GM19468 (cell line): ENCODE data around the gene COL12A1.

Experiments
- ATAC-seq: cut with Tn5 transposase; IDR thresholded peaks from one replicate; pipeline ENCODE4 v1.9.1; 2021; ENCODE audit warnings: mild to moderate bottlenecking, moderate library complexity, moderate number of reproducible peaks; ENCODE audit not compliant: unreplicated experiment; ENCODE audit errors: extremely low read depth

COL12A1 gene

DNA sequence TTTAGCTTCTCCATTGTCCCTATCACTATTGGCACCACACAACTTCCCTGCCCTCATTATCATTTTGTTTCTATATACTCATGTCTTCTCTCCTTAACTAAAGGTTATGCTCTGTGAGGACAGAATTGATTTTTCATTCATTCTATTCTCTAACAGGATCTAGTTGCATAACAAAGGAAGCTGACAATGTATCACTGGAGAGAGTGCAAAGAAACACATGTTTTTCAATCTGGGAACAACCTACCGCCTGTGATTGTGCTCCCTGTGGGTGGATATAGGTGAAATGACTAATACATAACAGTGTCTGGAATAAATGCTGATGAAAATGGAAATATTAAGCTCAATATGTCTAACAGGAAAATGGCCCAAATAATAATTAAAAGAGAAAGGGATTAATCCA, 56.6 kb downstream of the COL12A1 start:
- ATAC-seq: no peak

DNA sequence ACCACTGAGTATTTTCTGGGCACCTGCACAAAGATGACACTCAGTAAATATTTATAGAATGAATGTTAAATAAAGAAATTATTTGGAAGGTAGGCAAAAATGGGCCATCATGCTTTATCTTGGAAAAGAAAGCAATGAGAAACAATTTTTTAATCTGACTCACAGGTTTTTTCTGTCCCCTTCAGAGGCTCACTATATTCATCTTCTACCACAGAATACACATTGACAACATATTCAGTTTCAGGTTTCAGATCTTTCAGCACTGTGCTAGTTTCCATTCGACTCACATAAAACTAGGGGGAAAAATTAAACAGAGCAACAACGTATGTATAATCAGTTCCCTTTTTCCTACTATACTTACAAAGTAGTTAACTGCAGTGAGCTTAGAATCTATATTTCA, 58.3 kb downstream of the COL12A1 start:
- ATAC-seq: peak; percentile 52

DNA sequence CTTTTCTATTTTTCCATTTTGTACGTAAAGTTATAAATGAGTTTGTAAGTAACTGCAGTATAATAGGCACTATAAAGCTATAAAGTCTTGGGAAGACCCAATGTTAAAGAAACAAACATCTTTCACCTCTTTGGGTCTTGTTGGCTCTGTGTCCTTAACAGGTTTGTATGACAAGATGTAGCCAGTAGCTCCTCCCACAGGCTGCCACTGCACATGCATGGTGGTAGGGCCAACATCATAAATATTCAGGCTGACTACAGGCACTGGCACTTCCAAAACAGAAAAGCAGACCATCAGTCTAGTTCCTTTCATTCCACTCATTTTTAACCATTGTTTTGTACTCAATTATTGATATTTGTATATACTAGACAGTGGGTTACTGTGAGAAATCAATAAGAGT, 59.9 kb downstream of the COL12A1 start:
- ATAC-seq: no peak

DNA sequence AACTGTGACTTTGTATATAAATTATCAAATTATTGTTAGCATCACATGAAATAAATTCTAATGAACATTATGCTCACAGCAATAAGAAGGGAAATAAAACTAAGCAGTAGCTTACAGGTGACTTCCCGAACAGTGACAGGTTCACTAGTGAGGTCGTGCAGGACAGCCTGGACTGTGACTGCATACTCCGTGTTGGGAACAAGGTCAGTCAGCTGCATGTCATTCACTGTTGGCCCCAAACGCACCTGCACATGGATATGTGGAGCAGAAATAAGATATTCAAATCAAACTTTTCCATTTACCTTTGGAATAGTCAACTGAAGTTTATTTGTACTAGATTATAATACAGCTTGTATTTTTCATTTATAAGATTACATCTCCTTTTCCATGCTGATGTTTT, 60.6 kb downstream of the COL12A1 start:
- no peak for ATAC-seq

DNA sequence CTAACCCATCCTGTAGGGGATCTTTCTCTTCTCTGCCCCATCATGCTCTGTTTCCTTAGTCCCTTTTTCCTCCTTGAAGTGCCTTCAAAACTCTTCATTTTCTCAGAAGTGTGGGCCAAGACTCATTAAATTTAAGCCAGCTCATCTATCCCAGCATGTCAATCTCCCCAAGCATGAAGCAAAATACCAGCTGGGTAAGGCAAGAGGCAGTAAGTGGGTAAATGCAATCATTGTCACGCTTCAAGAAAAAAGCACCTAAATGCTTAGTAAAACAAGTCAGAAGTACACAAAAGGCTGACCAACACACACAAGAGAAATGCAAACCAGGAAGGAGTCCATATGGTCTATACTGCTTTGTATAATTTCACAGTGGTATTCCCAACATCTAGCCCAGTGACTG, 61.5 kb downstream of the COL12A1 start:
- no peak for ATAC-seq

DNA sequence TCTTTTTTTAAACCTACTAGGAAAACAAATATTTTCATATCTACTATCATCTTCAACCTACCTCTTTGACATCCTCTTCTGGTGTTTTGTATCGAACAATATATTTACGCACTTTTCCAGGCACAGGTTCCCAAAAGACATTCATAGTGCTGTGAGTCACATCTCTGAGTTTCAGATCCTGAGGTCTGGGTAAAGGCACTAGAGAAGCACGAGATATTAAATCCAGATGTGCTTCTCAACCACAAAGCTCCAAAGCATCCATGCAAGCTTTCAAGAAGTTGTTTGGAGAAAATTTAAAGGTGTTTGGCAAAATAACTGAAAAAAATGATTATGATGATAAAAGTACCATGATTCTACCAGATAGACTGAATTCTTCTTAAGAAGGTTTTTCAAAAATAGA, 62.7 kb downstream of the COL12A1 start:
- ATAC-seq: no peak

DNA sequence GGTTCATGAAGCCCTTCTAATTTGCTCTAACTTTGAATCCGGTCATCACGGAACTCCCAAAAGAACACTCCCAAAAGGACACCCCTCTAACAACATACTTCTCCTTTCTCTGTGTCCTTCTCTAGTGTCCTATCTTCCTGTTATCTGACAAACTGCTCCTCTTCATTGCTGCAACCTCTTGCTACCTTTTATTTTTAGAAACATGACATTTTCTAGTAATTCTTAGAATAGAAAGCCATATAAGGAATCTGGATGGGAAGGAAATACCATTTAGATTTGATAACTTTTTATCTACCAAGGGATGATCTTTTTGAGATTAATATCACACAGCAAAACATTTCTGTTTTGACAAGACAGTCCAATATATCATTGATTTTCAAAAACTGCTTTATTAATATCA, 63.1 kb downstream of the COL12A1 start:
- ATAC-seq: no peak

DNA sequence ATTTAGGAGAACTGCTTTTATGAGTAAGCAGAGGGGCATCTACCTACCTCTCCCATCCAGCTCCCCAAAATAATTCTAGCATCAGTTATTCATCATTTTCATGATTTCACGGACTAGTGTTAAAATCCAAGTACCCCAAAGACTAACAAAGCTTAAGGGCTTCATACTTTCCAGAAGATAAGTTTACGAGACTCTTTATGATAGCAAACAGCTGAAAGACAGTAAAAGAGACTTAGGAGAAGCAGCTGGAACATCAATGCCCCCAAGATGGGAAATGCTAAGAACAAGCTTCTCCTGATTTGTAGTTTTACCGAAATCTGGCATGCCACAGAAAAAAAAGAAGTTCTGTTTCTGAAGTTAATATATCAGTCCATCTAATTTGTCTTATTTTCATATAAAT, 70.0 kb downstream of the COL12A1 start:
- no peak for ATAC-seq

DNA sequence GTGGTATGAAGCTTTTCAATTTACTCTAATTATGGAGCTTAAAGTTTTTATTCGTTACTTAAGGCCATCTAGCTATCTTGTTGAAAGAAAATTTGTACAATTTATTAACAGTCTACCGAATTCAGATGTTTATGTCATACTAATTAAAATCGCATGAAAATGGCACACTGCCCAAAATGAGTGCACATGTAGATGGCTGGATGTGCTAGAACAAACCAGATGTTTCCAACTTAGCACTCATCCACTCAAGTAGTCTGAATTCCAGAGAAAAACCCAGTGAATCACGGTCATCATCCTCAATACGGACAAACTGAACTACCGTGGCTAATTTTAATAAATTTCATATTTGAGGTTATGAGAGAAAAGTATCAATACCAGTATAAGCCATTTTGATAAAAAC, 70.4 kb downstream of the COL12A1 start:
- ATAC-seq: no peak

DNA sequence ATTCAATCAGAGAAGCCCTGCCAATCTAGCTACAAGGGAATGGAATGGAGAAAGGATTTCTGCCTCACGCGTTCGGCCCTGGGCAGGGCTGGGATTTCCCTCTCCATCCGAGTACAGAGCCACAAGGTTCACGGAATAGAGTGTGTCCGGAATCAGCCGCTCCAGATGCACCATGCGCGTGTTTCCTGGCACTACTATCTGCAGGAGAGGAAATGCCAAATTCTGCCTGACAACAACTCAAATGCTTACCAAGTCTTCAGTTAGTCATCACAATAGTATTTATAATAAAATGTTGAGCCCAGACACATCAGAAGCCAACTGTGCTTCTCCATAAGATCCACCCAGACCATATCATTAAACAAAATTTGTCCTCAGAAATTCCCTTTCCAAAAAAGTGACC, 75.1 kb downstream of the COL12A1 start:
- ATAC-seq: no peak

DNA sequence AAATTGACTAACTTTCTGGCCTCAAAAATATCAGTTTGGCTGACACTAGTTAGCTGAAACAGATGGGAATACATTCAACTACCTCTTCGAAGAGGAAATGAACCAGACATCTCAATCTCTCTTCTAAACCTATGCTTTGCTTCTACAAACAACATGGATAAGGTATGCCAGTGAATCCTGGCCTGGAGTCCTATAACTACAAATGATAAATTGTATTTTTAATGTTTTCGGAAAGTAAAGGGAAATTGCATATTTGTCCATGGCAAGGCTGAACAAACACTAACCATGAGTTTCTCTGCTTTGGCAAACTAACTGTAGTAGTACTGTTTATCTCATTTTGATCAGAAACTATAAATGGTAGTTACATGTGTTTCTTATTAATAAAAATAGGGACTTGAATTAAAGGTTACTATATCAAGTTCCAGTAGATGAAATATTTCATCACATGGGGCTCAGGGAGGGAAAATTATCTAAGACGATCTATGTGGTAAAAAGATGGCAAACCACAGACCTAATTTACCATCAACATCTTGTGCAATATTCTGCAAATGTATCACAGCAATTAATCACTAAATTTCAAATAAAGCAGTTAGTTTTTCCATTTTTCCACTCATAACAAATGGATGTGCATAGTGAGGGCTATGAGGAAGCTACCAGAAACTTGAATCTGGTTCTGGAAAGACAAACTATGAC, 76.8 kb downstream of the COL12A1 start:
- ATAC-seq: no peak

DNA sequence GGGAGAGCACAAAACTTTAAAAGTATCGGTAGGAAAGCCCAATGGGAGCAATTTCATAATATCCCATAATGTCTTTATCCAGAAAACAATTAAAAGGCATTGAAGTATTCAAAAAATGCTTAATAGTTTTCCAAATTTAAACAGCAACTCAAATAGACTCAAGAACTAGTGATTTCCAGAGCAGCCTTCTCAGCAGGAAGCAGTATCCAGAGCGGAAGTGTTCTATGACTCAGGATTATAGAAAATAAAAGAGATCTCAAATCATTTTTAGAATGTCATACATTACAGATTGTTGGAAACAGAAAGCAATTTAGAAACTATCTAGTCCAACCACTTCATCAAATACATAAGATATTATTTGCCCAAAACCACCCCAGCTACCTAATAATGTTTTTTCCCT, 79.3 kb downstream of the COL12A1 start:
- no peak for ATAC-seq

DNA sequence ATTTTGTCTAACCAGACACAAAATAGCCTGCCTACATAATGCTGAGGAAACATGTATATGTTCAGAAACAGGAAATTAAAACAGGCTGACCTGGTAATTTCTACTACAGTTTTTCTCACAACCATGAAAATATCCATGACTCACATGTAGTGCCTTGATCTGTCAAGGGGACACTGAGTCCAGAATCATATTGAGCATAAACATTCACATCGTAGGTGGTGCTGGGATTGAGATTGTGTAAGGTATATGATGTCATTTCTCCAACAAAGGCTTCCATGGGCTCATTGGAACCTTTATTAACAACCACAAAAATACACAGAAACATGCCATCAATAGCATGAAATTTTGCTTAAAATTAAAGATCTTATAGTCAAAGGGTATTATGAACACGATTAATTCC, 80.9 kb downstream of the COL12A1 start:
- no peak for ATAC-seq

DNA sequence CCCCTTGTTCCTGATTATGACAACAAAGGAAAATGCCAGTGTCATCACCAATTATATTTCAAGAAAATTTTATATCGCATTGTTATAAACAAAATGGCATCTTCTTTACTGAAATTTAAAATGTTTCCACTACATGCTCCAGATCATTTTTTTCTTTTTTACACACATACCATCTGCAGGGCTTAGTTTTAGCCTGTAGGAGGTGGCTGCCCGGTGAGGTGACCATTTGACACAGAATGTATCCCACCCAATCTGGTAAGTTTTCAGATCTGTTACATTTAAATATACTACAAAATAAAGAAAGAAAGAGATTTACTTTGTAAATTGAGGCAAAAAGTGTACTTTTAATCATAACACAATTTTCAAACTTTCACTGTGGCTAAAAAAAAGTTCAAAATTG, 81.8 kb downstream of the COL12A1 start:
- ATAC-seq: no peak

DNA sequence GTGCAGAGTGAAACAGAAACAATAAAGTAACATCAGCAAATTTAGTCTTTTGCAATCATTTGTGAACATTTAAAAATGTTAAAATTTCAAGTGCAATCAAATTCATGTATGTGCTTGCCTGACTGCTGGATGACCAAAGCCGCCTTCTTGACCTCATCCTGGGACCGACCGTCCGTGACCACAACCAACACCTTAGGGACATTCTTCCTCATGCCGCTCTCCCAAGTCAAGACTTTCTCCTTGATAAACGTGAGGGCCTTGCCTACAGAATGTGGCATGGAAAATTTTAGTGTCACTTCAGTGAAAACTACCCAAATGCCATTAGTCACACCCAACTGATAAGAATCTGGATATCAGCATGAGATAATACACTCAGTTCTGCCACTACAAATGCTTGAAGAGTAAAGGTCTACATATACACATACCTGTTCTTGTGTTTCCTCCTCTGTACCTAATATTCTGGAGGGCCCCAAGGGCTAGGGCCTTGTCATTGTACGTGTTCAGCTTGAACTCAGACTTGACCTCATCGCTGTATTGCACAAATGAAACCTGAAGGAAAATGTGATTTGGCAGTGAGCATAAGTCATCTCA, 86.8 kb downstream of the COL12A1 start:
- ATAC-seq: no peak

DNA sequence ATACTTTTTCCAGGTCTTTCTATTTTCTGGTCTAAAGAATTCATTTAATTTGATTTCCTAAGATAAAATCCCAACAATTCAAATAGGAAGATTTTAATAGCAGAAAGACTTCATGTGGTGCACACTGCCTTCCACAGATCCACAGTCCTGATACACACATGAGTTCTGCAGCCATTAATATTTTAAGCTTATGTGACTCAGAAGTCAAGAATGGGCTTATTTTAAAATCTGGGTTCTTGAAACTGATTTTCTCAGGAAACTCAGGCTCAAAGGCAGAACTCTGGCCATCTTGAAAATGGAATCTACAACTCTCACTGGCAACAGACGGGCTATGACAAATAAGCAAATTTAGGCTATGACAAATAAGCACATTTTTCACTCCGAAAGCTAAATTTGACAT, 88.2 kb downstream of the COL12A1 start:
- no peak for ATAC-seq

DNA sequence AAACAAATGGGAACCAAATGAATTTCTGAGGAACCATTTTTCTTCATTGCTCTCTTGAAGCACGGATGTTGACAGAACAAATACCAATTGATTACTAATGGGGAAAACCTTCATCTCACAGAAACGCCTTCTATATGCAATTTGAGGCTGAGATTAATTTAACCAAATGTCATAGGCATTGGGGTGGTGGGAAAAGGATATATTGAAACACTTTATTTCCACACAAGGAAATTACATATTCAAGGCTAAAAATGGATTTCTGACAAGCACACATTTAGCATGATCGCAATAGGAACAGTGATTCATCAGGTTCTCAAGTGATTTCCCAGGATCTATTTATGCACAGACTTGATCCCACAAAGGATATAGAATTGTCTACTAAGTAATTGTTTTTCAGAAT, 88.9 kb downstream of the COL12A1 start:
- ATAC-seq: no peak

DNA sequence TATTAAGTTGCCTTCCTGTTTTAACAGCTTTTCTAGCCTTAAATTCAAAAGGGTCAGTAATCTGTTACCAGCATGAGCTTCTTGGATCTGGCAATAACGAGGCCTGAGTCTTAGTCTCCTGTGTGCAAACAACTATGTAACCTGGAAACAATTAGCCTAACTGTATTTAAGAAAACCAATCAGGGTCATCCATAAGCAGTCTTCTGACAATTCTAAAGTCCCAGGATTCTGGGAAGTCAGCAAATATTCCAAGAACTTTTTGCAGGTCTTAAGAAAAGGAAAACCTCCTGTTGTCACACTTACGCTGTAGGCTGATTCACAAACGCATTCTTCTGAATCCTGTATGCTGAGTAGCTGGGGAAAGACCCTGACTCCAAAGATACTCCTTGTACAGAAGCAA, 90.4 kb downstream of the COL12A1 start:
- no peak for ATAC-seq

DNA sequence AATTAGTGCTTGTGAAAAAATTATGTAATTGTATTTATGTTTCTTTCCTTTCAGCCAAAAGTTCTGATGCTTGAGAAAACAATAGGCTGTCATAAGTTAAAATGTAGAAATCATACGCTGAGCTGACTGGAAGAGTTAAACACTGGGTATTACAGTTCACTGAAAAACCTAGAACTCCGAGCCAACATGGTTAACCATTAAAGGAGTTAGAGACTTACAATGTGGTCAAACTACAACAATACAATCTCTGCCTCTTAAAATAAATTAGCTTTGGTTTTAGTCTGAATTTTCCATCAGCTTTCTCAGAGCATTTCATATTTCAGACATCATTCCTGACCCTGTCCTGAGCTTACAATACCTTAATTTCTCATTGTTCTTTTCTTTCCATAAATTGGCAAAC, 91.0 kb downstream of the COL12A1 start:
- no peak for ATAC-seq

DNA sequence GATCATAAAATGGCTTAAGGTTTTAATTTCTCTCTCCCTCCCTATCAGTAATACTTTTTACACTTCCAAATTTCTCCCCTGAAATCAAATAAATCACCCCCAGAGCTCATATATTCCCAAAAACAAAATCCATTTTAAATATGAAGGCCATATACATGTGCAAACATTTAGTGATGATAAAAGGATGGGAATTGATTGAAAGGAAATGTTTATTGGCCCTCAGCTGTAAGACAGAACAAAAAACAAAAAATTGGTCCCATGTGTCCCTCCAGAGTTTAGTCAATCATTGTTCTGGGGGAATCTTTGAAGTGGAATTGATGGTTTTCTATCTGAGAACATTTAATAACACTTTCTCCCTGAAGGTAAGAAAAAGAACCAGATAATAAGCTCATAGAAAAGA, 91.7 kb downstream of the COL12A1 start:
- no peak for ATAC-seq

DNA sequence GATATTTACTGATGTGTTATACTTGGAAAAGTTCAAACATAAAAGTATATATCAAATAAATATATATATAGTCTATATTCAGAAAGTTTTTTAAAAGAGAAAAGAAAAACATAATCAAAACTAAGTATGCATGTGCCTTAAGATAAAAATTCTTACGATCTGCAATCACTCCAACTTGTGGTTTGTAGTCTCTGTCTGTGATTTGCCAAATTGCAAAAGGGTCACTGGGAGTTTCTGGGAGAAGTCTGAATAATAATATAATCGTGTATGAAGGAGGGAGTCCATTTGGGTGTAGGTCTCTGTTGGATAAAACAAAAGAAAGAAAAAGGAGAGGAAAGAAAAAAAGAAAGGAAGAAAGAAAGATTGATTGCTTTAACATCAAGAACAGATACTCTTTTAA, 92.4 kb downstream of the COL12A1 start:
- ATAC-seq: no peak

DNA sequence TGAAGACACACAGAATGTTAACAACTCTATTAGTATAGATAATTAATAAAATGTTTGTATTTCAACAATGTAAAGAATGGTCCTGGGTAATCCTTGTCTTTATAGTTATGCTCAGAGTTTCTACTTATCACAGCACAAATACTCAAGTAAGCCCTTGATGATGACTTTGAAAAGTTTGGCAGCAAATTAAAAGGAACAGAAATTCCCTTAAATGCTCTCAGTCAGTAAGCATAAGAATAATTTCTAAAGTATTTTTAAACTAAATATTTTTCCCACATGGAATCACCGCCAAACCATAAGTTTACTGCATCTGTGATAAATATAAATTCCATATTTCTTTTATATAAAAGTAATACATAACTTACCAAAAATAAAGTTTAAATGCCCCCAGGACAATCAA, 96.1 kb downstream of the COL12A1 start:
- ATAC-seq: no peak
